Astrocyte of the spinal cord (primary cell): ENCODE results near the gene HUNK.

Source experiments
- DNase-seq: peaks from one replicate; pipeline ENCODE4 v3.0.0; 2011; ENCODE audit warnings: low read depth, low spot score
- H3K4me3 ChIP-seq: 2 replicates; pipeline ENCODE4 v1.5.1; 2011; ENCODE audit warnings: low read depth, mild to moderate bottlenecking, low read length, moderate library complexity
- in situ Hi-C: cut with HindIII; loops from 2 replicates; pipeline ENCODE4 v1.10.0; 2017; ENCODE audit warnings: low sequenced_read_pairs
- TF ChIP-seq, protein P1 (sequence below): IDR thresholded peaks from 2 replicates; pipeline ENCODE4 v1.5.1; 2012; ENCODE audit warnings: low read depth, mild to moderate bottlenecking, low read length, inconsistent platforms

HUNK gene

DNA sequence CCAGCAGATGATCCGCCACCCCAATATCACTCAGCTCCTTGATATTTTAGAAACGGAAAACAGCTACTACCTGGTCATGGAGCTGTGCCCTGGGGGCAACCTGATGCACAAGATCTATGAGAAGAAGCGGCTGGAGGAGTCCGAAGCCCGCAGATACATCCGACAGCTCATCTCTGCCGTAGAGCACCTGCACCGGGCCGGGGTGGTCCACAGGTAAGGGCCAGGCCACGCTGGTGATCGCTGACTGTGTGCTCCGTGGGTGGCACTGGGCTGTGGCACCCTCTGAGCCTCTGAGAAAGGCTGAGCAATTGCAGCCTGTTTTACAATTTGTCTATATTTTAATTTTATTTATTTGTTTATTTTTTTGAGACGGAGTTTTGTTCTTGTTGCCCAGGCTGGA, 51.7 kb downstream of the HUNK start:
- in situ Hi-C loops = no loop called here
- TF ChIP-seq, protein P1, sequence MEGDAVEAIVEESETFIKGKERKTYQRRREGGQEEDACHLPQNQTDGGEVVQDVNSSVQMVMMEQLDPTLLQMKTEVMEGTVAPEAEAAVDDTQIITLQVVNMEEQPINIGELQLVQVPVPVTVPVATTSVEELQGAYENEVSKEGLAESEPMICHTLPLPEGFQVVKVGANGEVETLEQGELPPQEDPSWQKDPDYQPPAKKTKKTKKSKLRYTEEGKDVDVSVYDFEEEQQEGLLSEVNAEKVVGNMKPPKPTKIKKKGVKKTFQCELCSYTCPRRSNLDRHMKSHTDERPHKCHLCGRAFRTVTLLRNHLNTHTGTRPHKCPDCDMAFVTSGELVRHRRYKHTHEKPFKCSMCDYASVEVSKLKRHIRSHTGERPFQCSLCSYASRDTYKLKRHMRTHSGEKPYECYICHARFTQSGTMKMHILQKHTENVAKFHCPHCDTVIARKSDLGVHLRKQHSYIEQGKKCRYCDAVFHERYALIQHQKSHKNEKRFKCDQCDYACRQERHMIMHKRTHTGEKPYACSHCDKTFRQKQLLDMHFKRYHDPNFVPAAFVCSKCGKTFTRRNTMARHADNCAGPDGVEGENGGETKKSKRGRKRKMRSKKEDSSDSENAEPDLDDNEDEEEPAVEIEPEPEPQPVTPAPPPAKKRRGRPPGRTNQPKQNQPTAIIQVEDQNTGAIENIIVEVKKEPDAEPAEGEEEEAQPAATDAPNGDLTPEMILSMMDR = no peak

DNA sequence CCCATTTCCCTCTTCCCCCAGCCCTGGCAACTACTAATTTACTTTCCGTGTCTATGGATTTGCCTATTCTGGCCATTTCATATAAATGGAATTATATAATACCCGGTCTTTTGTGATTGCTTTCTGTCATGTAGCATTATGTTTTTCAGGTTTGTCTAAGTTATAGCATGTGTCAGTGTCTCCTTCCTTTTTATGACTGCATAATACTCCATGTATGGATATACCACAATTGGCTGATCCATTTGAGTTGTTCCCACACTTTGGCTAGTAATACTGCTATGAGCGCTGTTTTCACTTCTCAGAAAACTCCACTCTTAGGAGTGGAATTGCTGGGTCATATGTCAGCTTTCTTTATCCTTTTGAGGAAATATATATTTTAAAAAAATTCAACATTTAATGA, 53.7 kb downstream of the HUNK start:
- DNase-seq = no peak
- H3K4me3 ChIP-seq = no peak overlapping the region
- in situ Hi-C loops = no loop called here
- TF ChIP-seq, protein P1 = no peak

More for the DNA sequence above, 51.7 kb downstream of the HUNK start:
- no peak overlapping the region for H3K4me3 ChIP-seq
- no peak for DNase-seq

DNA sequence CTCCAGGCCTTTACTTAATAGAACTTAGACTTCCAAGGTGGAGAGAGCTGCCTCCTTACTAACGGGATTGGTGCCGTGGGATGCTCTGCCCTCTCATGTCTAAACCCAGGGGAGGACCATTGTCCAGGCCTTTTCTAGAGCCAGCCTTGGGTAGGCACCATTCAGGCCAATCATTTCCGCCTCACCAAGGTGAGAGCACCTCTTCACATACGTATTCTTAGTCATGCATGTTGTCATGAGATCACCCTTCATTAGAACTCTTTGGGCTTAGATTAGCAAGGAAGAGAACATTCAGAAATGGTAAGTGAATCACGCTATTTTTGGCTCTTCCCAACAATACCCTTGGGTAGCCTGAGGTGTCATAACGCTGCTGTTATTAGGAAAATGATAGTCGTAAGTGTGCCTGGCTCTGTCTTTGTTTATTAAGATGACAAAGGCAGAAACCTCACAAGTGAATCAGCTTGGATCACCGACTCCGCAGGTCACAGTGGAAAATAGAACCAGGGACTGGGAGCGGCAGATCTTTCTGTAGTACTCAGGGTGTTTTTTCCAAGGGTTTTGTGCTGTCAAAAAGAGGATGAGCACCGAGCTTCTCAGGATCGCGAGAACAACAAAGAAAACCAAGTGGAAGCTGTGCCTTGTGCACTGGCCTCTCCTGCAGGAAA, 55.0 kb downstream of the HUNK start:
- TF ChIP-seq, protein P1 = no peak
- no peak overlapping the region for H3K4me3 ChIP-seq
- no peak for DNase-seq
- in situ Hi-C loops = no loop called here

DNA sequence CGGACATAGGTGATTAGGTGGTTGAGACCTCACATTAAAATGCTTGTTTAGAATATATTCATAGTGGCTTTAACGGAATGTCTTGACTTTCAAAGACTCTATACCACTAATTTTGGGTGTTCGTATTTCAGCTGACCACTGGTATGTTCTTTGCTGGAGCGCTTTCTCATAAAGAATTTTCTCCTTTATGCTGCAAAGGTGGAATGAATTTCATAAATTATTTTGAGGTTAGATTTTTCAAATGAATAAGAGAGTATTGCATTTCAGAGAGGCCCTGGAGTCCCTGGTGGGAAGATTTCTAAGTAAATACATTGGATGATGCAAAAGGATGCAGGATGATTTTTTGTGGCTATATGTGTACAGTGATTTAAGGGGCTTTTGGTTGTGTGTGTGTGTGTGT, 55.8 kb downstream of the HUNK start:
- DNase-seq = no peak
- in situ Hi-C loops = no loop called here
- H3K4me3 ChIP-seq = no peak overlapping the region
- TF ChIP-seq, protein P1 = no peak

DNA sequence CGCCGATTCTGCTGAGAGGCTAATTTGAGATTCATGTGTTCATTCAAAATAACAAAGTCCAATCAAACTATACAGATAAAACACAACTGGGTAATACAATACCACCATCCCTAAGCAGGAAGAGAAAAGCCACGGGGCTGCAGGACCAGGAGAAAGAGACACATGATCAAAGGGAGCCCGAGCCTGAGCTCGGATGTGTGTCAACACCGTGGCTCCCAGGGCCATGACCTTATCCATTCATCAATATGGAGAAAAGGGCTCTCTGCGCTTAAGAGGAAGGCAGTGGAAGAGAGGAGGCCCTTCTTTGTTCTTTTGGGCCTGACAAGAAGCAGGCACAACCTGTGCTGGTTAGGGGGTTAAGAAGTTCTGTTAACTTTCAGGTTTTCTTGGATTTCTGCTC, 56.7 kb downstream of the HUNK start:
- TF ChIP-seq, protein P1 = no peak
- in situ Hi-C loops = no loop called here
- DNase-seq = no peak

DNA sequence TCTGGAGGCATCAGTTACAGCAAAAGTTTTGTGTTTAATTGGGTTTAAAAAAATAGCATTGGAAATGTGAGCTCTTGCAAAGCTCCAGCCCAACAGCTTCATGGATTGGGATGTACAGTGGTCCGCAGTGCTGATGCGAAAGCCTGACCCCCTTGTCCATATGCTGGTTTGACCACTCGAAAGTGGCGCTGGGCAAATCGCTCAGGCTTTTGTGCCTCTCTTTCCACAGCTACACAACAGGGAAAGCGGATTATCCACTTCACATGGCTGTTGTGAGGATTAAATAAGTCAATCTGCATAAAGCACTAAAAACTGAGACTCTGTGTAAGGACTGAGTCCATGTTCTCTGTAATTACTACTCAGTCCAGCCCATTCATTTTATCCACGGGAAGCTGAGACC, 57.2 kb downstream of the HUNK start:
- no peak overlapping the region for H3K4me3 ChIP-seq
- no peak for DNase-seq
- in situ Hi-C loops = no loop called here
- TF ChIP-seq, protein P1 = no peak

More for the DNA sequence above, 56.7 kb downstream of the HUNK start:
- H3K4me3 ChIP-seq = no peak overlapping the region
